ENCODE results near the gene ST3GAL3. TPM values are rescaled to one million over a fixed set of nuclear protein-coding genes. Genes with fewer than 3 reads are reported as not detected.

Gene ST3GAL3
- total and polyA plus RNA-seq, 3 donors from 2014 or later, result 42.9 to 62.0 (median 50.7) TPM

GRCh38 chr1:43945674-43946235, 238.4 kb downstream of the ST3GAL3 start:
- DNase-seq, result no peak
- H3K9me3 ChIP-seq, result no peaks in the 10 kb centered on the region
- intact Hi-C loops (cut with DNase I; ENCODE audit: low total_unique reads), result no loop called here
- H3K27ac ChIP-seq, result peak overlapping the region; percentile 93
- H3K4me3 ChIP-seq, result peak overlapping the region; percentile 68 to 86
- WGBS, 2 donors, result 6 to 16% methylated on average over 3 of the region's 3 CpGs
- H3K4me1 ChIP-seq, result peaks cover 21% of the 10 kb centered on the region
- TF ChIP-seq POLR2A (IDR thresholded peaks at IDR 0.05) (no peak), CTCF (IDR thresholded peaks at IDR 0.05) (no peak)
- no peaks in the 10 kb centered on the region for H3K27me3 ChIP-seq
- no peaks in the 10 kb centered on the region for H3K36me3 ChIP-seq (ENCODE audit: low read depth, missing control alignments)

GRCh38 chr1:43946236-43947060, 239.1 kb downstream of the ST3GAL3 start, which contains the start of gene IPO13:
IPO13 (plus strand) TSS chr1:43946950; CDS start chr1:43947601, 651 bp downstream.
- intact Hi-C loops (cut with DNase I; ENCODE audit: low total_unique reads), result no loop called here
- no peaks in the 10 kb centered on the region for H3K9me3 ChIP-seq
- peaks cover 21% of the 10 kb centered on the region for H3K4me1 ChIP-seq
- WGBS, 2 donors, result 0% methylated on average over 13 to 59 of the region's 74 CpGs
- TF ChIP-seq POLR2A (IDR thresholded peaks at IDR 0.05), result peak; percentile 19
- peak; percentile 65 to 82 (median 78) for TF ChIP-seq CTCF (IDR thresholded peaks at IDR 0.05)
- H3K27me3 ChIP-seq, result no peaks in the 10 kb centered on the region
- peak within 1 kb of the TSS; percentile 68 to 86 for H3K4me3 ChIP-seq
- no peaks in the 10 kb centered on the region for H3K36me3 ChIP-seq (ENCODE audit: low read depth, missing control alignments)
- DNase-seq, result peak; percentile 97
- peak within 1 kb of the TSS; percentile 93 for H3K27ac ChIP-seq

GRCh38 chr1:43947061-43947873, 239.9 kb downstream of the ST3GAL3 start:
- Histone ChIP-seq H3K27me3 (no peaks in the 10 kb centered on the region), H3K36me3 (ENCODE audit: low read depth, missing control alignments) (no peaks in the 10 kb centered on the region), H3K4me3 (peak overlapping the region; percentile 68 to 86), H3K9me3 (no peaks in the 10 kb centered on the region), H3K27ac (peak overlapping the region; percentile 93), H3K4me1 (peaks cover 21% of the 10 kb centered on the region)
- DNase-seq, result no peak
- intact Hi-C loops (cut with DNase I; ENCODE audit: low total_unique reads), result no loop called here
- 0 to 4% methylated on average over 8 to 27 of the region's 27 CpGs for WGBS, 2 donors
- TF ChIP-seq CTCF (IDR thresholded peaks at IDR 0.05), result no peak
- TF ChIP-seq POLR2A (IDR thresholded peaks at IDR 0.05), result no peak

GRCh38 chr1:43947874-43948437, 240.6 kb downstream of the ST3GAL3 start:
- Histone ChIP-seq H3K36me3 (ENCODE audit: low read depth, missing control alignments) (no peaks in the 10 kb centered on the region), H3K4me3 (peak overlapping the region; percentile 68 to 86), H3K4me1 (peaks cover 21% of the 10 kb centered on the region), H3K27me3 (no peaks in the 10 kb centered on the region), H3K27ac (no peak overlapping the region), H3K9me3 (no peaks in the 10 kb centered on the region)
- DNase-seq, result no peak
- intact Hi-C loops (cut with DNase I; ENCODE audit: low total_unique reads), result no loop called here
- TF ChIP-seq POLR2A (IDR thresholded peaks at IDR 0.05) (no peak), CTCF (IDR thresholded peaks at IDR 0.05) (no peak)
- 16 to 17% methylated on average over 3 of the region's 3 CpGs for WGBS, 2 donors

All from testis (tissue), 3 donors.